GM19455 (cell line): ENCODE measurements around the gene DCAF15.
"Not testable (repeated sequence)": the region's sequence is repeated elsewhere in the genome, so short reads cannot be mapped to it uniquely, and the experiment has no call there.

ENCODE experiments used
- ATAC-seq: cut with Tn5 transposase; IDR thresholded peaks from one replicate; pipeline ENCODE4 v1.9.1; 2021; ENCODE audit not compliant: unreplicated experiment

Gene DCAF15

GRCh38 chr19:13952154-13952930 is at the start of gene DCAF15:
DCAF15 (plus strand) TSS chr19:13952509; CDS start chr19:13952513, 4 bp downstream.
- peak; percentile 96 for ATAC-seq

GRCh38 chr19:13902993-13903555 is 49.2 kb upstream of the DCAF15 start:
- no peak for ATAC-seq

- peak; percentile 79 for ATAC-seq
Observed at GRCh38 chr19:13905634-13906520, 46.4 kb upstream of the DCAF15 start, which contains the start of the genes BRME1 and CC2D1A. BRME1 (minus strand) TSS chr19:13906117; CDS start chr19:13904892, 1,225 bp downstream. CC2D1A (plus strand) TSS chr19:13906201; CDS start chr19:13906442, 241 bp downstream.

- ATAC-seq: no peak
Observed at GRCh38 chr19:13906521-13906904, 45.8 kb upstream of the DCAF15 start.

GRCh38 chr19:13906910-13907309 is 45.4 kb upstream of the DCAF15 start:
- ATAC-seq: no peak

- no peak for ATAC-seq
Observed at GRCh38 chr19:13908674-13909073, 43.6 kb upstream of the DCAF15 start.

GRCh38 chr19:13909430-13909829 is 42.9 kb upstream of the DCAF15 start:
- no peak for ATAC-seq

- ATAC-seq: no peak
Observed at GRCh38 chr19:13913352-13913751, 39.0 kb upstream of the DCAF15 start.

- ATAC-seq: no peak
Observed at GRCh38 chr19:13914777-13915176, 37.5 kb upstream of the DCAF15 start.

GRCh38 chr19:13917888-13918406 is 34.4 kb upstream of the DCAF15 start:
- no peak for ATAC-seq

GRCh38 chr19:13918726-13919411 is 33.4 kb upstream of the DCAF15 start:
- ATAC-seq: no peak

- no peak for ATAC-seq
Observed at GRCh38 chr19:13920524-13920923, 31.8 kb upstream of the DCAF15 start.

GRCh38 chr19:13920940-13921747 is 31.2 kb upstream of the DCAF15 start:
- ATAC-seq: no peak

- not testable (repeated sequence) for ATAC-seq
Observed at GRCh38 chr19:13922118-13922517, 30.2 kb upstream of the DCAF15 start.

- no peak for ATAC-seq
Observed at GRCh38 chr19:13923194-13923987, 28.9 kb upstream of the DCAF15 start.

- ATAC-seq: no peak
Observed at GRCh38 chr19:13926010-13926409, 26.3 kb upstream of the DCAF15 start.

GRCh38 chr19:13926715-13927114 is 25.6 kb upstream of the DCAF15 start:
- ATAC-seq: no peak

GRCh38 chr19:13929340-13929739 is 23.0 kb upstream of the DCAF15 start:
- ATAC-seq: no peak

- ATAC-seq: no peak
Observed at GRCh38 chr19:13929956-13930355, 22.4 kb upstream of the DCAF15 start.
